ENCODE data around the gene EFNA2. TPM values are rescaled to one million over a fixed set of nuclear protein-coding genes. Genes with fewer than 3 reads are reported as not detected.
"Not testable (repeated sequence)": the region's sequence is repeated elsewhere in the genome, so short reads cannot be mapped to it uniquely, and the experiment has no call there.

Gene EFNA2
- total RNA-seq, 1 donor from 2014 or later = not detected

DNA sequence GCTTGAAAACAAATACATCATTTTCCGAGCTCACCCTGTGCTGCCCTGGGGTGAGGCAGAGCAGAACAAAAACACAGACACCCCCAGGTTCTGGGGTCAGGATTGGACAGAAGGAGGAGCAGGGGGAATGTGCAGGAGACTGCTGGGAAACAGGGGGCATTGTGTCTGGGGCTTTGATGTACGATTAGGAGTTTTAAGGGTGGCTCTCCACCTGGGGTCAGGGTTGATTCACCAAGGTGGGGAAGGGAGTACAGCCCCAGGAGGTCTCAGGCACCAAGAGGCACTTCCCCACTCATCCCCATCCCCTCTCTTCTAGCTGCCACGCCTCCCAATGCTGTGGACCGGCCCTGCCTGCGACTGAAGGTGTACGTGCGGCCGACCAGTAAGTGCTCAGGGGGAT is 12.6 kb downstream of the EFNA2 start:
- no peak for DNase-seq

DNA sequence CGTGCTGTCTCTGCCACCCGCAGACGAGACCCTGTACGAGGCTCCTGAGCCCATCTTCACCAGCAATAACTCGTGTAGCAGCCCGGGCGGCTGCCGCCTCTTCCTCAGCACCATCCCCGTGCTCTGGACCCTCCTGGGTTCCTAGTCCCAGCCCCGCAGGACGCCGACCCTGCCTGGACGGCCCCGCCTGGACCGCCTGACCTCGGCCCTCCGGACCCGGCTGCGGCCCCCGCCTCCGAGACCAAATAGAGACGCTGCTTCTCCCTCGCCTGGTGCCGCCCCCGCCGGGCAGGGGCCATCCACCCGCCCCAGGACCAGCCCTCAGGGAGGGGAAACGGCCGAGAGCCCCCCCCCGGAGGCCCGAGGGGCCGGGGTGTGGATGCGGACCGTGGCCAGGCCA is 14.1 kb downstream of the EFNA2 start:
- no peak for DNase-seq

- DNase-seq = no peak
Measured at GRCh38 chr19:1300744-1301490, 15.2 kb downstream of the EFNA2 start.

- peak; percentile 34 for DNase-seq
Measured at GRCh38 chr19:1302533-1303239, 17.0 kb downstream of the EFNA2 start.

DNA sequence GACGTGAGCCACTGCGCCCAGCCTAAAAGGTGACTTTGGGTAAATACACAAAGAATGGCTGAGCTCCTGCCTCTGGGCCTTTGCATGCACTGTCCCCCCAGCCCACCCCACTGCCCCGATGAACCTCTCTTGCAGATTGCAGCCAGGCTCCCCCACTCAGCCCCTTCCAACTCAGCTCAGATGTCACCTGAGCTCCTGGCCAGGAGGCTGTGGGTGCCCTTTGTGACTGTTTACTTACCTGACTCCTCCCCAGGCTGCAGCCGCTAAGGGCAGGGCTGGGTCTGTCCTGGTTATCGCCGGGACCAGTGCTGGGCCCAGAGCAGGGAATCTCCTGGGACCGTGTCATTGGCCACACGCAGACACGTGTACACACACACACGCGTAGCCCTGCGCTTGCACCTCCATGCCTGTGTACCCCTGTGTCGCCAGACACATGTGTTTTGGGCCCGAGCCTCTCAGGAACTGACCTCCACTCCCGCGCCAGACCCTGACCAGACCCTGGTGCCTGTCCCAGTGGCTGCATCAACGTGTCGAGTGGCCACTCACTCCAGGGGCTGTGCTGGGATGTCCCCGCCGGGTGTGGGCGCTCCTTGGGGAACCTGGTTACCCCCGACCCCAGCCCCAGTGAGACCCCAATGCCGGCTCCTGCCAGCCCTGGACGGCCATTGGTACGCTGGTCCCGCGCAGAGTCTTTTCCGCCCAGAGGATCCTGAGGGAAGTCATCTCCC is 18.7 kb downstream of the EFNA2 start:
- no peak for DNase-seq

GRCh38 chr19:1305354-1305753 is 19.7 kb downstream of the EFNA2 start:
- DNase-seq = not testable (repeated sequence)

GRCh38 chr19:1307320-1307719 is 21.6 kb downstream of the EFNA2 start:
- DNase-seq = no peak

- DNase-seq = no peak
Measured at GRCh38 chr19:1307755-1308303, 22.2 kb downstream of the EFNA2 start.

DNA sequence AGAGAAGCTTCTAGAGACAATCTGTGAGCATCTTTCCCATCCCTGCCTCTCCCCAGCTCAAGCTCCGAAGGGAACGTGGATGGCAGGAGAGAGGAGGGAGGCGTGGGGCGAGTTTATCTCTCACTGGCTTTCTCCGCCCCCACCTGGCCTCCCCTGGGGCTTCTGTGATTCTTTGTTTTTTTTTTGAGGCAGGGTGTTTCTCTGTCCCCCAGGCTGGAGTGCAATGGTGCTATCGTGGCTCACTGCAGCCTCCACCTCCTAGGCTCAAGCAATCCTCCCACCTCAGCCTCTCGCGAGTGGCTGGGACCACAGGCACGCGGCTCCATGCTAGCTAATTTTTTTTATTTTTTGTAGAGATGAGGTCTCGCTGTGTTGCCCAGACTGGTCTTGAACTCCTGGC is 23.0 kb downstream of the EFNA2 start:
- no peak for DNase-seq

DNA sequence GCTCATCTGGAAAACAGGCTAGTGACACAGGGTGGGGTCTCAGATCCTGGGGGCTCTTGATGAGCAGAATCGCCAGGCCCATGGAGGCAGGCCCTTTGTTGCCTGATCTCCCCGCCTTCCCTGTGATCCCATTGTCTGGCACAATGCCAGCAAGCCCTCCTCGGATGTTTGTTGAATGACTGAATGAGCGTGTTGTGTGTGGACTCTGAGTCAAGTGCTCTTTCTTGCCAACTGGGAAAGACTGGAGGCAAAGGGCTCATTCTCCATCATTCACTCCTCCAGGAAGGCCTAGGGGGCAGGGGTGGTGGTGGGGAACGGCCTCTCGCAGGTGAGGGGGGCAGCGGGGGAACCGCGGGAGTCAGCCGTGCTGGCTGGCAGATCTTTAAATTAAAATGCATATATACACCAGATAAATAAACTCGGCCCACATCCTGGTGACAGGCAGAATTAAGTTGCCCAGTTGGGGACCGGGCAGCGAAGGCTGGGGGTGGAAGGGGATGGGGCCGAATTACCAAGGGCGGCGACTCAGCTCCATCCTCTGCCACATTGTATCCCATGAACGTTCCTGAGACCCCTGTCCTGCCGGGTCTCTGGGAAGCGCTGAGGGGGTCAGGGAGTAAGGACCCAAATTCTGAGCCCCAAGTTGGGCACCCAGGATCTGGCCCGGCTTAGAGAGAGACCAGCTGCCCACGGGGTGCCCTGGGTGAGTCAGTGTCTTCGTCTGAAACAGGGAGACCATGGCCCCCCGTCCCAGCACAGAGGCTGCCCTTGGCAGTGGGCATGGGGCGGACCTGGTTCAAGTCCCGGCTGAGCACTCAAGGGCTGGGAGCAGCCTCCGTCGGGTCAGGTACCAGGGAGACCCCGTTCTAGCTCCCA is 24.5 kb downstream of the EFNA2 start:
- no peak for DNase-seq

DNA sequence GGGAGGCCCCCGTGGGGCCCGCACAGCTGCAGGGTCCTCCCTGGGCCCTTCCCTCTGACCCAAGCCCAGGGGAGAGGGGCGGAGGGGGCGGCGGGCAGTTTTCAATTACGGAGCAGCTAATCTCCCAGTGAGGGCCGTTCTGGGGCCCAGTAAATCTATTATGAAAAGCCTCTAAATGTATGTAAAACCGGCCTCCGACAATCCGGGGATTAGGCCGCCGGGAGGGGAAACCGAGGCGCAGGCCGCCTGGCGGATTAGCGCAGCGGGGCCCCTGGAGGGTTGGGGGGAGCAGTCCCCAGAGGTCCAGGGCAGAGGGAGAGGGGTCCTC is 25.1 kb downstream of the EFNA2 start:
- no peak for DNase-seq

DNA sequence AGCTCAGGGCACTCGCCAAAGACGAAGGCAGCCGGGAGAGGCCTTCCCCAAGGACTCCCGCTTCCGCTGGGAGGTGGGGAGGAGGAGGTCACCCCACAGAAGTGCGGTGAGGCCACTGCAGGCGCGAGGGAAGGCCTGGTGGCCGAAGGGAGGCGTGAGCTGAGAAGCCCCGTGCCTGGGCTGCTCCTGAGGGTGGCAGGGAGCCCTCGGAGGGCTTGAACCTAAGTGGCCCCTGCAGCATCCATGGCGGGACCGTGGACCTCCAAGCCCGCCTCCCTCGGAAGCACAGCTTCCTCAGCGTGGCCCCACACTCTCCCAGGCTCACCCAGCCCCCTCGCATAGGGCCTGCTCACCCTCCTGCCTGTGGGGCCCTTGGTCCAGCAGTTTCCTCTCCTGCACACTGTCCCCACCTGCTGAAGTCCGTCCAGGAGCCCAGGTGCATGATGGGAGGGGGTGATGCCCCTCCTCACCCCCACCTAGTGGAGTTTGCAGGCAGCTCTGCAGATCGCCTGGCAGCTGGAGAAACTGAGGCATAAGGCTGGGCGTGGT is 25.9 kb downstream of the EFNA2 start:
- no peak for DNase-seq

DNA sequence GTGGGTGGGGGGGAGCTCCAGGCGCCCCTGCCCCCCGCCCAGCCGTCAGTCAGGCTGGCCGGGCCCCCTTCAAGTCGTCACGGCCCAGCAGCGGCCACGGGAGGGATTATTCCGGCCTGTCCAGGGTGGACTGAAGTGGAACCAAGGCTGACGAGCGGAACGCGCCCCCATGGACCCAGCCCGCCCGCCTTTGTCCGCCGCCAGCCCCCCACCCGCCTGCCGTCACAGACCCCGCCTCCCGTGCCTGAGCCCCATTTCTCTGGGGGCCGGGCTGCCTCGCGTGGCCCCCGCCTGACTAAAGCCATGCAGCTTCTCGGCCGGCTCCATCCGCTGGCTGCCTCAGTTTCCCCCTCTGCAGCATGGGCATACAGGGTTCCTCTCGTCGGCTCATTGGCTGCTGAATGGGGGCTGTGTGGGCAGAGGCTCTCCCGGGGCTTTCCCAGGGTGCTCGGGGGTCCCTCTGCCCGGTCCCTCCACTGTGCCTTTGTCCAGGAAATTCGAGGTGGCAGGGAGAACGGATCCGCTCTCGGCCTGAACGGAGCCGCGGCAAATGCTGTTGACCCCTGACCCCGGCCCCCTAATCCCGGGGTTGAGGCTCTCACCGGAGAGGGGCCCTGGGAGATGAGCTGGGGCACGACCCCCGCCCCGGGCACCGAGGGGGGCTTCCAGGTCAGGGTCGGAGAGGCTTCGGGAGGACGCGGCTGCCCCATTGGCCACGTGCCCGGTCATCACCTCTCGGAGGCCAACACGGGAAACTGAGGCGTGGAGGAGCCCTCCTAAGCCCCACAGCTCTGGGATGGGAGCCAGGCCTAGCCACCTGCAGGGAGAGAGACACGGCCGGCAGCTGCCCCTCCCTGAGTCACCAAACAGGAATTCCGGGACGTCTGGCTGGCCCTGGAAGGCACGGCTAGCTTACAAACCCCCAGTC is 27.4 kb downstream of the EFNA2 start:
- DNase-seq = peak; percentile 64

DNA sequence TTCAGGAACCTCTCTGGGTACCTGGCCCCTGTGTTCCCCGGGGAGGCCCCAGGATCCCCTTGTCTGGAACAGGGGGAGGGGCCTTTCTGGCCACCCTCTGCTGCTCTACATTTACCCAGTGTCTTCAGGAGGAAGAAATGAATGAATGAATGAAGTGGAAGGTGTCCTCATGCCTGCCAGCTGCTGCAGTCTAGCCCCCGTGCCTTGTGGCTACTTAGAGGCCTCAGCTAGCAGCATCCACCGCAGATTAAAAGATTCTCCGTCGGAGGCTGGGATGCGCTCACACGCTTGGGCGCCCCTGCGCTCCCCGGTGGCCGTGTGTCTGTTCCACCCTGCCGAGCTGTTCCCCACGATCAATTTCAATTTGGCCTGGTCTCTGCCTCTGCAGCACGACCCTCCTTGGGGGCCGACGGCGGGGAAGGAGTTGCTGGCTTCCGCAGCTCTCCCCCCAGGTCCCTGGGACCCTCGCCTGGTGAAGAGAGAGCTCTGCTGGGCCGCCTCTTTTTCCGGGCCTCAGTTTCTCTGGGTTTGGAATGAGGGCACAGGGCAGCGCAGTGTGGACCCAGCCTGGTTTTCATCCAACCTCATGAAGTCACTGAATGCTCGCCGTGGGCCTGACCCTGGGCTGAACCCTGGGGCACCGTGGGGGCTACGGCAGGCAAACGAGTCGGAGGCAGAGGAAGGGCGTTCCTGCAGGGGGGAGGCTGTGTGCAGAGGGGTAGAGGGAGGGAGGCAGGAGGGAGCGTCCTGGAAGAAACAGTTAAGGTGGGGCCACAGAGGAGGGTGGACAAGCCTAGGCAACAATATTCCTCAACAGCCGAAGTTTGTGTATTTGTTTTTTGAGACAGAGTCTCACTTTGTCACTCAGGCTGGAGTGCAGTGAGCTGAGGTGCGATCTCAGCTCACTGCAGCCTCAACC is 28.3 kb downstream of the EFNA2 start:
- DNase-seq = peak; percentile 40

- DNase-seq = peak; percentile 63
Measured at GRCh38 chr19:1315470-1316166, 29.9 kb downstream of the EFNA2 start.

DNA sequence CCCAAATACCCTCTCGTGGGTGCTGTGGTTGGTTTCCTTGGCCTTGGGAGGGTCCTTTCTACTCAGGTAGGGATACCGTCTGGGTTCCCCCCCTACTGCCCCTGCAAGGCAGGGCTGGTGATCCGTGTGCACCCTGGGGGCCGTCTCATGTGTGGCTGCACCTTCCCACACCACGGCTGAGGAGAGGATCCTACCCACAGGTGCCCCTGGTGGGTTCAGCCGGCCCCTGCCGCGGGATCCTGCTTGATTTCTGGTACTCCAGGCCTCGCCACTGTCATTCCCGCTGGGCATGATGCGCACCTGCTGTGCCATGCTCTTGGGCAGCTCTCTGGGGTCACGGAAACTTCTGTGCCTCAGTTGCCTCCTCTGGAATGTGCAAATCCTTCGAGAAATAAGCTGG is 30.8 kb downstream of the EFNA2 start:
- DNase-seq = no peak

- no peak for DNase-seq
Measured at GRCh38 chr19:1317274-1318003, 31.8 kb downstream of the EFNA2 start.

All from tongue (tissue), 2 donors.